ENCODE data around the gene CMTM7. TPM values are rescaled to one million over a fixed set of nuclear protein-coding genes. Genes with fewer than 3 reads are reported as not detected.

CMTM7 gene
- total RNA-seq, 1 donor from 2014 or later, result 37.4 TPM

DNA sequence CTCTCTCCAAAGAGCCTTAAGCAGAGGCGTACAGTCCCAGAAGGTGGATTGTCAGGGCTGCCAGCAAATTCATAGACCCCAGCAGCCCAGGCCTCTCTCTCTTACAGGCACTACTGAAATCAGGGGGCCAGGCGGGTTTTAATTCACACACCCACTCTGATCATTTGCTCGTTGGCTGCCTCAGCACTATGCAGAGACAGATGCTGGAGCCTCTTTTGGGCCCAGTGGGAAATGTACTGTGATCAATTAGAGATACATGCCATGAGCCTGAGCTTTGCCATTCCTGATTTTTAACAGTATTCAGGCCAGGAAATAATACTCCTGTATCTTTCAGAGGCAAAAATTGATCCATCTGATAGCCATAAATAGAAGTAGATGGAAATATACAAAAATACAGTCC, 58.0 kb downstream of the CMTM7 start:
- TF ChIP-seq, protein P1, sequence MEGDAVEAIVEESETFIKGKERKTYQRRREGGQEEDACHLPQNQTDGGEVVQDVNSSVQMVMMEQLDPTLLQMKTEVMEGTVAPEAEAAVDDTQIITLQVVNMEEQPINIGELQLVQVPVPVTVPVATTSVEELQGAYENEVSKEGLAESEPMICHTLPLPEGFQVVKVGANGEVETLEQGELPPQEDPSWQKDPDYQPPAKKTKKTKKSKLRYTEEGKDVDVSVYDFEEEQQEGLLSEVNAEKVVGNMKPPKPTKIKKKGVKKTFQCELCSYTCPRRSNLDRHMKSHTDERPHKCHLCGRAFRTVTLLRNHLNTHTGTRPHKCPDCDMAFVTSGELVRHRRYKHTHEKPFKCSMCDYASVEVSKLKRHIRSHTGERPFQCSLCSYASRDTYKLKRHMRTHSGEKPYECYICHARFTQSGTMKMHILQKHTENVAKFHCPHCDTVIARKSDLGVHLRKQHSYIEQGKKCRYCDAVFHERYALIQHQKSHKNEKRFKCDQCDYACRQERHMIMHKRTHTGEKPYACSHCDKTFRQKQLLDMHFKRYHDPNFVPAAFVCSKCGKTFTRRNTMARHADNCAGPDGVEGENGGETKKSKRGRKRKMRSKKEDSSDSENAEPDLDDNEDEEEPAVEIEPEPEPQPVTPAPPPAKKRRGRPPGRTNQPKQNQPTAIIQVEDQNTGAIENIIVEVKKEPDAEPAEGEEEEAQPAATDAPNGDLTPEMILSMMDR (conservative IDR thresholded peaks at IDR 0.05), result no peak
- Mint-ChIP-seq H3K27me3 (ENCODE audit: low read depth) (no peaks in the 10 kb centered on the region), H3K9me3 (peaks cover 6% of the 10 kb centered on the region)

DNA sequence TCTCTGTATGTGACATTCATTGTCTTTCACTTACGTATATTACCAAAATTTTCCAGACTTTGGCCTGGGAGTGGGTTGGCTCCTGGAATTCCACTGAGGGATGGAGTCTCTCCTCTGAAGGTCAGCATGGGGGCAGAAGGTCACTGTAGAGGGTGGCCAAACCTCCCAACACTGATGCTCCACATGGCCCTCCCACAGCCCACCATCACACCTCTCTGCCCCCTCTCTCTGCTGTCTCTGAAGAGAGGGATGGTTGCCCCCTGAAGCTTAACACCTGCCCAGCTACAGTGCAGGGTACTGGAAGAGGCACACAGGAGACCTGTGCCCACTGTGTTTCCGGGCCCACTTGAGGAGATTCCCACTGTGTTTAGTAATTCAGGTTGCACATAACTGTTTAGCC, 58.8 kb downstream of the CMTM7 start:
- no peak for DNase-seq (ENCODE audit: low read depth, low spot score)
- Mint-ChIP-seq H3K36me3 (ENCODE audit: low read depth) (peaks cover 17% of the 10 kb centered on the region), H3K4me3 (no peak overlapping the region), H3K4me1 (peaks cover 38% of the 10 kb centered on the region), H3K27me3 (ENCODE audit: low read depth) (no peaks in the 10 kb centered on the region), H3K27ac (ENCODE audit: unreplicated experiment) (no peak overlapping the region), H3K9me3 (peaks cover 3% of the 10 kb centered on the region)
- TF ChIP-seq, protein P1 (conservative IDR thresholded peaks at IDR 0.05), result no peak

More for the DNA sequence above, 58.0 kb downstream of the CMTM7 start:
- Mint-ChIP-seq H3K4me3 (no peak overlapping the region), H3K36me3 (ENCODE audit: low read depth) (peaks cover 21% of the 10 kb centered on the region), H3K4me1 (peaks cover 38% of the 10 kb centered on the region), H3K27ac (ENCODE audit: unreplicated experiment) (peak overlapping the region; percentile 69)
- no peak for DNase-seq (ENCODE audit: low read depth, low spot score)

DNA sequence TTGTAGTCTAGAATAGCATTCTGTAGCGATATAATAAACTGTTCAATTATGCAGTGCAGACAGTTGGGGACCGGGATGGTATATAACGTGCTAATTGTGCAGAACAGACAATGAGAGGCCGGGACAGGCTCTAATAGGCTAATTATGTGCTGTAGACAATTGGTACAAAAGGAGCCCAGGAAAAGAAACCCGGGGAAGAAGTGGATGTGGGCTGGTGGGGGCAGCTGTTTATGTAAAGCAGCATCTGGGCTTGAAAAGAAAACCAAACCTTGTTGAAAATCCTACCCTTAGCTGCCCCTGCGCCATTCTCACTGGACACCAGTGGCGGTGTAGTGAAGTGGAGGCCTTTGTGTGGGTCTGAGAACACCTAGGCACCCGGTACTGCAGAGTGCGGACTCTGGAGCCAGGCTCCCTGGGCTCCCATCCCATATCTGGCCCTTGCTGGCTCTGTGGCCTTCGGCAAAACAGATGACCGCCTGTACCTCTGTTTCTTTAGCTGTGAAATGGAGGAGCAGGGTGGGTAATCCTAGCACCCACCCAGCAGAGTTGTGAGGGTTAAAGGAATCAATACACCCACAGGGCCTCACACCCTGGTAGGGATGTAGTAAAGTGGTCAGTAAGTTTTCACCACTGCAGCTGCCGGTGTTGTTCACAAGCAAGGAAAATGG, 59.5 kb downstream of the CMTM7 start:
- Mint-ChIP-seq H3K27ac (ENCODE audit: unreplicated experiment) (peak overlapping the region; percentile 70), H3K9me3 (peaks cover 3% of the 10 kb centered on the region)
- DNase-seq (ENCODE audit: low read depth, low spot score), result no peak

DNA sequence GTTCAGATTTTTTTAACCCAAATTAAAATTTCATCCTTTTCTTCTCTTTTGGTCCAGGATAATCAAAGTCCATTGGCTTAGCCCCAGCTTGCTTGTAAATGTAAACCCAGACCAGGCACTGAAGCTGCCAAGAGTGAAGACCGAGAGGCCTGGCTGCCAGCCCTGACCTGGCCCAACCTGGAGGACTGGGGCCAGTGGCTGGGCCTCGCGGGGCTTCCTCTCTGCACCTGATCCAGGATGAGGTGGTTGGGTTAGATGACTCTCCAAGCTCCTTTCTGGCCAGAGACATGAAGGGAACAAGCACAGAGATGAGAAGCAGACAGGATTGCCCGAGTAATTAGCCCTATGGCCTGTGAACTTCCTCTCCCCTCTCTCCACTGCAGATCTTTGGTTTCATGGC, 60.4 kb downstream of the CMTM7 start:
- no peak for DNase-seq (ENCODE audit: low read depth, low spot score)
- Mint-ChIP-seq H3K27ac (ENCODE audit: unreplicated experiment) (no peak overlapping the region), H3K9me3 (peaks cover 3% of the 10 kb centered on the region), H3K36me3 (ENCODE audit: low read depth) (peaks cover 6% of the 10 kb centered on the region), H3K27me3 (ENCODE audit: low read depth) (no peaks in the 10 kb centered on the region), H3K4me1 (peaks cover 38% of the 10 kb centered on the region), H3K4me3 (no peak overlapping the region)
- TF ChIP-seq, protein P1 (conservative IDR thresholded peaks at IDR 0.05), result no peak

More for the DNA sequence above, 59.5 kb downstream of the CMTM7 start:
- no peaks in the 10 kb centered on the region for H3K27me3 Mint-ChIP-seq (ENCODE audit: low read depth)
- H3K36me3 Mint-ChIP-seq (ENCODE audit: low read depth), result peaks cover 15% of the 10 kb centered on the region
- peaks cover 38% of the 10 kb centered on the region for H3K4me1 Mint-ChIP-seq
- H3K4me3 Mint-ChIP-seq, result no peak overlapping the region
- TF ChIP-seq, protein P1 (conservative IDR thresholded peaks at IDR 0.05), result no peak

DNA sequence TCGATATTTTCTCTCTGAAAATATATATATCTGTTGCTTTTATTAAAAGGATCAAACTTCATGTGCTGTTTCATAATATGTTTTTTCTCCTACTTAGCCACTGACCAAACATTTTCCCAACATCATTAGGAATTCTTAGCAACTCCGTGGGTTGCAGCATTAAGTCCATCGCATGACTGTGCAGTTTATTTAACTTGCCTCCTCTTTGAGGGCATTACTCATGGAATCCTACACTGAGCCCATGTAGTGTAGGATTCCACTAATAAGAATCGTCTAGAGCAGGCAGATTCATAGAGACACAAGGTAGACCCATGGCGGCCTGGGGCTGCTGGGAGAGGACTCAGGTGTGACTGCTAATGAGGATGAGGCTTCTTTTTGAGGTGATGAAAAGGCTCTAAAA, 61.7 kb downstream of the CMTM7 start:
- Mint-ChIP-seq H3K4me3 (no peak overlapping the region), H3K27me3 (ENCODE audit: low read depth) (no peaks in the 10 kb centered on the region), H3K4me1 (peaks cover 34% of the 10 kb centered on the region), H3K36me3 (ENCODE audit: low read depth) (peaks cover 3% of the 10 kb centered on the region), H3K9me3 (no peaks in the 10 kb centered on the region), H3K27ac (ENCODE audit: unreplicated experiment) (no peak overlapping the region)
- TF ChIP-seq, protein P1 (conservative IDR thresholded peaks at IDR 0.05), result no peak
- DNase-seq (ENCODE audit: low read depth, low spot score), result no peak
